Mesenchymal stem cell (in vitro differentiated cells and primary cell): Measurements from ENCODE around the gene PRCC.

Source experiments
- DNase-seq: peaks from one replicate; pipeline ENCODE4 v3.0.0-alpha.2; 2013
- H2AFZ ChIP-seq: one replicate; pipeline ENCODE4 v1.6.1; 2013; ENCODE audit warnings: low read depth, mild to moderate bottlenecking, control low read depth, inconsistent platforms, low read length, moderate library complexity
- H2AK5ac ChIP-seq: 2 replicates; pipeline ENCODE4 v1.6.1; 2013; ENCODE audit warnings: low read length, moderate library complexity, mild to moderate bottlenecking, inconsistent platforms; ENCODE audit not compliant: severe bottlenecking
- H2BK120ac ChIP-seq: one replicate; pipeline ENCODE4 v1.6.1; 2013; ENCODE audit warnings: low read depth, mild to moderate bottlenecking, inconsistent platforms, low read length, moderate library complexity
- H2BK12ac ChIP-seq, 2 experiments: one replicate each; pipeline ENCODE4 v1.6.1; 2013; ENCODE audit warnings: inconsistent platforms in 2 of 2, low read length in 2 of 2, mild to moderate bottlenecking in 2 of 2, moderate library complexity in 2 of 2, control low read depth in 1 of 2
- H2BK15ac ChIP-seq: one replicate; pipeline ENCODE4 v1.6.1; 2013; ENCODE audit warnings: mild to moderate bottlenecking, low read depth, inconsistent platforms; ENCODE audit not compliant: poor library complexity, severe bottlenecking
- H2BK5ac ChIP-seq: 2 replicates; pipeline ENCODE4 v1.6.1; 2013; ENCODE audit warnings: low read depth, mild to moderate bottlenecking, low read length, control low read depth, inconsistent platforms; ENCODE audit not compliant: poor library complexity, severe bottlenecking
- H3K14ac ChIP-seq, 2 experiments: one replicate each; pipeline ENCODE4 v1.6.1; 2013; ENCODE audit warnings: inconsistent platforms in 2 of 2, low read length in 2 of 2, control low read depth in 1 of 2, mild to moderate bottlenecking in 1 of 2, moderate library complexity in 1 of 2
- H3K18ac ChIP-seq, 2 experiments: one replicate each; pipeline ENCODE4 v1.6.1; 2013; ENCODE audit warnings: inconsistent platforms in 2 of 2, low read length in 2 of 2, control low read depth in 1 of 2, low read depth in 1 of 2, mild to moderate bottlenecking in 1 of 2
- H3K23ac ChIP-seq, 2 experiments: one replicate each; pipeline ENCODE4 v1.6.1; 2013; ENCODE audit warnings: inconsistent platforms in 2 of 2, low read length in 2 of 2, mild to moderate bottlenecking in 2 of 2, moderate library complexity in 2 of 2, control low read depth in 1 of 2
- H3K27ac ChIP-seq: 2 replicates; pipeline ENCODE4 v1.5.1; 2013; ENCODE audit warnings: mild to moderate bottlenecking, moderate library complexity, low read length, control low read depth, inconsistent platforms; ENCODE audit not compliant: poor library complexity, severe bottlenecking
- H3K27me3 ChIP-seq, 2 experiments: 2 replicates each; pipeline versions ENCODE4 v1.6.1 to v1.7.0; 2013; ENCODE audit warnings: low read length in 2 of 2, mild to moderate bottlenecking in 2 of 2, moderate library complexity in 2 of 2, control low read depth in 1 of 2, inconsistent platforms in 1 of 2; ENCODE audit not compliant: control insufficient read depth in 1 of 2, insufficient read depth in 1 of 2
- H3K36me3 ChIP-seq, 2 experiments: 2 replicates each; pipeline versions ENCODE4 v1.6.1 to v1.7.0; 2013; ENCODE audit warnings: low read length in 2 of 2, control low read depth in 1 of 2, inconsistent platforms in 1 of 2, low read depth in 1 of 2, mild to moderate bottlenecking in 1 of 2; ENCODE audit not compliant: insufficient read depth in 2 of 2, control insufficient read depth in 1 of 2
- H3K4ac ChIP-seq, 2 experiments: one replicate each; pipeline ENCODE4 v1.6.1; 2013; ENCODE audit warnings: inconsistent platforms in 2 of 2, low read length in 2 of 2, mild to moderate bottlenecking in 2 of 2, moderate library complexity in 2 of 2, control low read depth in 1 of 2, low read depth in 1 of 2
- H3K4me1 ChIP-seq: 2 replicates; pipeline ENCODE4 v1.6.1; 2013; ENCODE audit warnings: low read depth, low read length, control low read depth; ENCODE audit not compliant: control insufficient read depth, insufficient read depth
- H3K4me2 ChIP-seq: 2 replicates; pipeline ENCODE4 v1.6.1; 2013; ENCODE audit warnings: low read length, mild to moderate bottlenecking, inconsistent platforms; ENCODE audit not compliant: poor library complexity, severe bottlenecking
- H3K4me3 ChIP-seq, 2 experiments: 2 replicates each; pipeline versions ENCODE4 v1.5.1 to v1.7.0; 2013; ENCODE audit warnings: low read length in 2 of 2, mild to moderate bottlenecking in 2 of 2, control low read depth in 1 of 2, low read depth in 1 of 2; ENCODE audit not compliant: insufficient read depth in 1 of 2
- H3K79me1 ChIP-seq: replicated peaks from 2 replicates; pipeline ENCODE4 v1.6.1; 2013; ENCODE audit warnings: mild to moderate bottlenecking, control low read depth, low read length, inconsistent platforms; ENCODE audit not compliant: poor library complexity, severe bottlenecking
- H3K9ac ChIP-seq: 2 replicates; pipeline ENCODE4 v1.7.0; 2013; ENCODE audit warnings: mild to moderate bottlenecking, low read length, moderate library complexity
- H3K9me3 ChIP-seq: 2 replicates; pipeline ENCODE4 v1.7.0; 2013; ENCODE audit warnings: mild to moderate bottlenecking, low read length; ENCODE audit not compliant: control insufficient read depth
- H4K8ac ChIP-seq: one replicate; pipeline ENCODE4 v1.6.1; 2013; ENCODE audit warnings: inconsistent platforms, mild to moderate bottlenecking, low read length, moderate library complexity
- H4K91ac ChIP-seq: one replicate; pipeline ENCODE4 v1.6.1; 2013; ENCODE audit warnings: mild to moderate bottlenecking, low read length, inconsistent platforms
- WGBS: methylation state at CpG from one replicate; pipeline ENCODE4 v1.1.7; 2013; ENCODE audit warnings: mixed read lengths; 5-methylcytosine and 5-hydroxymethylcytosine counted together

PRCC gene

DNA sequence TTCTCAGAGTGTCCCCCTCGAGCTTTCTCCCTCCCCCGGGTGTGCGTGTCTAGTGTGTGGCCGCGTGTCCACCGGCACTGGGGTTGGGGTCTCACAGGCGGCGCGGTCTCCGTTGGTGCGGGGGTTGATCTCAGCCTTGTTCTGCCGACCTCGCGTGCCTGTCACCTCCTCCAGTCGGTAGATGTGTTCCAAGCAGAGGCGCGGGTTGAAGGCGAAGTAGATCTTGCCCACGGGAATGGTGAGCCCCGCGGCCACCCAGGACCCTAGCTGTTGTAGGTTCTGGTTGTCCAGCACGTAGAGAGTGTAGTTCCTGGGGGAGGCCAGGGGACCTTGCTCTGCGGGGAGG, 81.8 kb downstream of the PRCC start:
- Histone ChIP-seq H3K27ac (no peak overlapping the region), H3K27me3 (peaks cover 73 to 80% of the 10 kb centered on the region in 2 experiments), H3K36me3 (peaks cover 0 to 9% of the 10 kb centered on the region in 2 experiments), H3K4ac (no peak overlapping the region), H3K9me3 (no peaks in the 10 kb centered on the region), H3K9ac (no peak overlapping the region), H3K79me1 (no peaks in the 10 kb centered on the region), H2AFZ (no peak overlapping the region), H4K91ac (no peak overlapping the region), H2BK5ac (no peak overlapping the region), H3K4me2 (no peak overlapping the region), H3K18ac (no peak overlapping the region), H3K4me1 (peaks cover 22% of the 10 kb centered on the region), H3K4me3 (no peak overlapping the region), H4K8ac (no peak overlapping the region), H2BK12ac (no peak overlapping the region), H3K23ac (peak overlapping the region in 1 of 2 experiments; percentile 70), H3K14ac (peak overlapping the region in 1 of 2 experiments; percentile 72), H2BK120ac (no peak overlapping the region), H2BK15ac (no peak overlapping the region), H2AK5ac (no peak overlapping the region)
- no peak for DNase-seq
- 24% methylated on average over 21 of the region's 23 CpGs for WGBS
